ENCODE measurements around the gene RAB25. TPM values are rescaled to one million over a fixed set of nuclear protein-coding genes. Genes with fewer than 3 reads are reported as not detected.

Gene RAB25
- total RNA-seq, 1 donor from 2014 or later: not detected

GRCh38 chr1:156081180-156081916 is 20.4 kb downstream of the RAB25 start:
- intact Hi-C loops (cut with micrococcal nuclease): no loop called here
- no peak for DNase-seq
- Histone ChIP-seq H3K9me3 (replicated peaks) (no peaks in the 10 kb centered on the region), H3K36me3 (no peaks in the 10 kb centered on the region), H3K27me3 (ENCODE audit: low read depth) (no peaks in the 10 kb centered on the region), H3K27ac (replicated peaks) (no peak overlapping the region), H3K4me3 (peak overlapping the region; percentile 92), H3K4me1 (peaks cover 41% of the 10 kb centered on the region)
- TF ChIP-seq, protein P1, sequence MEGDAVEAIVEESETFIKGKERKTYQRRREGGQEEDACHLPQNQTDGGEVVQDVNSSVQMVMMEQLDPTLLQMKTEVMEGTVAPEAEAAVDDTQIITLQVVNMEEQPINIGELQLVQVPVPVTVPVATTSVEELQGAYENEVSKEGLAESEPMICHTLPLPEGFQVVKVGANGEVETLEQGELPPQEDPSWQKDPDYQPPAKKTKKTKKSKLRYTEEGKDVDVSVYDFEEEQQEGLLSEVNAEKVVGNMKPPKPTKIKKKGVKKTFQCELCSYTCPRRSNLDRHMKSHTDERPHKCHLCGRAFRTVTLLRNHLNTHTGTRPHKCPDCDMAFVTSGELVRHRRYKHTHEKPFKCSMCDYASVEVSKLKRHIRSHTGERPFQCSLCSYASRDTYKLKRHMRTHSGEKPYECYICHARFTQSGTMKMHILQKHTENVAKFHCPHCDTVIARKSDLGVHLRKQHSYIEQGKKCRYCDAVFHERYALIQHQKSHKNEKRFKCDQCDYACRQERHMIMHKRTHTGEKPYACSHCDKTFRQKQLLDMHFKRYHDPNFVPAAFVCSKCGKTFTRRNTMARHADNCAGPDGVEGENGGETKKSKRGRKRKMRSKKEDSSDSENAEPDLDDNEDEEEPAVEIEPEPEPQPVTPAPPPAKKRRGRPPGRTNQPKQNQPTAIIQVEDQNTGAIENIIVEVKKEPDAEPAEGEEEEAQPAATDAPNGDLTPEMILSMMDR (IDR thresholded peaks at IDR 0.05; ENCODE audit: borderline replicate concordance): no peak

- Histone ChIP-seq H3K4me1 (peaks cover 40% of the 10 kb centered on the region), H3K9me3 (replicated peaks) (no peaks in the 10 kb centered on the region), H3K27ac (replicated peaks) (no peak overlapping the region), H3K4me3 (peak overlapping the region; percentile 92), H3K36me3 (no peaks in the 10 kb centered on the region), H3K27me3 (ENCODE audit: low read depth) (no peaks in the 10 kb centered on the region)
- no peak for DNase-seq
- intact Hi-C loops (cut with micrococcal nuclease): no loop called here
- TF ChIP-seq, protein P1 (IDR thresholded peaks at IDR 0.05; ENCODE audit: borderline replicate concordance): no peak
Measured at GRCh38 chr1:156081917-156082308, 21.0 kb downstream of the RAB25 start.

GRCh38 chr1:156082309-156083091 is 21.5 kb downstream of the RAB25 start, which contains the start of gene MEX3A:
Gene MEX3A (minus strand): TSS chr1:156082465. CDS start chr1:156081998, 467 bp downstream.
- intact Hi-C loops (cut with micrococcal nuclease): no loop called here
- Histone ChIP-seq H3K9me3 (replicated peaks) (no peaks in the 10 kb centered on the region), H3K4me1 (peaks cover 43% of the 10 kb centered on the region)

GRCh38 chr1:156083800-156084790 is 23.1 kb downstream of the RAB25 start:
- Histone ChIP-seq H3K27me3 (ENCODE audit: low read depth) (no peaks in the 10 kb centered on the region), H3K4me1 (peaks cover 43% of the 10 kb centered on the region), H3K4me3 (no peak overlapping the region), H3K27ac (replicated peaks) (no peak overlapping the region), H3K36me3 (no peaks in the 10 kb centered on the region), H3K9me3 (replicated peaks) (no peaks in the 10 kb centered on the region)
- TF ChIP-seq, protein P1 (IDR thresholded peaks at IDR 0.05; ENCODE audit: borderline replicate concordance): no peak
- intact Hi-C loops (cut with micrococcal nuclease): no loop called here
- no peak for DNase-seq

More at GRCh38 chr1:156082309-156083091, 21.5 kb downstream of the RAB25 start, which contains the start of gene MEX3A:
- peak within 1 kb of the TSS; percentile 52 for H3K27ac ChIP-seq (replicated peaks)
- peak; percentile 77 for DNase-seq
- H3K36me3 ChIP-seq: no peaks in the 10 kb centered on the region
- H3K4me3 ChIP-seq: peak within 1 kb of the TSS; percentile 92
- TF ChIP-seq, protein P1 (IDR thresholded peaks at IDR 0.05; ENCODE audit: borderline replicate concordance): no peak
- H3K27me3 ChIP-seq (ENCODE audit: low read depth): no peaks in the 10 kb centered on the region

- Histone ChIP-seq H3K9me3 (replicated peaks) (no peaks in the 10 kb centered on the region), H3K27me3 (ENCODE audit: low read depth) (no peaks in the 10 kb centered on the region), H3K4me3 (no peak overlapping the region), H3K36me3 (no peaks in the 10 kb centered on the region), H3K4me1 (peaks cover 50% of the 10 kb centered on the region), H3K27ac (replicated peaks) (peak overlapping the region; percentile 45)
- DNase-seq: peak; percentile 50
- TF ChIP-seq, protein P1 (IDR thresholded peaks at IDR 0.05; ENCODE audit: borderline replicate concordance): no peak
- intact Hi-C loops (cut with micrococcal nuclease): no loop called here
Measured at GRCh38 chr1:156086256-156086662, 25.3 kb downstream of the RAB25 start.
